Transverse colon (tissue), 4 donors: Measurements from ENCODE around the gene CSKMT. TPM values are rescaled to one million over a fixed set of nuclear protein-coding genes. Genes with fewer than 3 reads are reported as not detected.
"Not testable (repeated sequence)": the region's sequence is repeated elsewhere in the genome, so short reads cannot be mapped to it uniquely, and the experiment has no call there.

Experiments
- DNase-seq: peaks from one replicate; pipeline ENCODE4 v3.0.0-alpha.2; 2019
- H3K27ac ChIP-seq, 4 donors: fragments of 200-600 bp; sonication (generic); 2 replicates each; pipeline ENCODE4 v1.5.1; 2016 to 2018; ENCODE audit warnings: inconsistent platforms in 4 of 4
- H3K27me3 ChIP-seq: fragments of 200-600 bp; sonication (generic); 2 replicates; pipeline ENCODE4 v1.5.1; 2017; ENCODE audit warnings: inconsistent platforms
- H3K36me3 ChIP-seq, 4 donors: fragments of 200-600 bp; sonication (generic); 2 replicates each; pipeline ENCODE4 v1.5.1; 2017 to 2019; ENCODE audit warnings: inconsistent platforms in 4 of 4
- H3K4me1 ChIP-seq, 4 donors: fragments of 200-600 bp; sonication (generic); 2 replicates each; pipeline ENCODE4 v1.5.1; 2017 to 2020; ENCODE audit warnings: inconsistent platforms in 4 of 4
- H3K4me3 ChIP-seq, 4 donors: fragments of 200-600 bp; sonication (generic); 1 replicate in 1 of 4; 2 replicates in 3 of 4; pipeline versions ENCODE4 v1.5.1 to v1.6.1; 2017 to 2019; ENCODE audit warnings: inconsistent platforms in 4 of 4
- H3K9me3 ChIP-seq, 2 donors: fragments of 200-600 bp; sonication (generic); 2 replicates each; pipeline ENCODE4 v1.5.1; 2017 to 2019; ENCODE audit warnings: inconsistent platforms in 2 of 2
- CTCF ChIP-seq, 5 experiments: fragments of 200-600 bp in 3 of 5; fragments of 450-650 bp in 2 of 5; sonication (generic) in 3 of 5; IDR thresholded peaks; 1 replicate in 2 of 5; 2 replicates in 3 of 5; pipeline ENCODE4 v1.5.1; 2016 to 2017; ENCODE audit warnings: antibody characterized with exemption in 5 of 5, inconsistent platforms in 3 of 5, mild to moderate bottlenecking in 2 of 5, moderate library complexity in 1 of 5
- EP300 ChIP-seq: sonication (generic); formaldehyde crosslinking; IDR thresholded peaks from one replicate; pipeline ENCODE4 v1.6.1; 2017; ENCODE audit warnings: antibody characterized with exemption, low read depth
- POLR2A ChIP-seq: fragments of 450-650 bp; IDR thresholded peaks from one replicate; pipeline ENCODE4 v1.6.1; 2016; ENCODE audit warnings: antibody characterized with exemption, mild to moderate bottlenecking, moderate library complexity
- POLR2AphosphoS5 ChIP-seq, 3 donors: sonication (generic); formaldehyde crosslinking; IDR thresholded peaks; one replicate each; pipeline ENCODE4 v1.6.1; 2016; ENCODE audit warnings: antibody characterized with exemption in 3 of 3
- WGBS, 2 donors: methylation state at CpG; one replicate each; pipeline ENCODE4 v1.1.5; 2018; ENCODE audit warnings: low coverage in 1 of 2; 5-methylcytosine and 5-hydroxymethylcytosine counted together
- in situ Hi-C, 4 donors: fragments of 200-750 bp; cut with MboI; loops; one replicate each; pipeline versions ENCODE4 v1.15.0 to v1.15.1; 2017; ENCODE audit warnings: low sequenced_read_pairs in 3 of 4, low pct_ligation_motif_present in 1 of 4, low pct_unique_long_range_greater_than_20kb in 1 of 4
- intact Hi-C: fragments of 100-400 bp; cut with DNase I; formaldehyde crosslinking; loops from one replicate; pipeline ENCODE4 v1.15.1; 2023; ENCODE audit warnings: low total_unique reads
- total RNA-seq, 4 donors: library from RNA; depleted of rRNA; stranded (reverse); fragments of >200 nt; gene quantifications; one replicate each; pipeline ENCODE4 v1.1.0, GENCODE V29; 2016

CSKMT gene
- total RNA-seq, 4 donors from 2014 or later, result 6.0 to 17.0 TPM; not detected in 2

GRCh38 chr11:62647609-62648005, 17.5 kb upstream of the CSKMT start:
- Histone ChIP-seq H3K9me3 (no peaks in the 10 kb centered on the region), H3K27ac (no peak overlapping the region), H3K4me1 (peaks cover 22 to 38% (median 31%) of the 10 kb centered on the region in 4 donors), H3K4me3 (no peak overlapping the region), H3K36me3 (peaks cover 0 to 7% (median 3%) of the 10 kb centered on the region in 4 donors), H3K27me3 (no peaks in the 10 kb centered on the region)
- in situ Hi-C loops (no loop called here), intact Hi-C loops (no loop called here)
- DNase-seq, result no peak
- TF ChIP-seq CTCF (IDR thresholded peaks at IDR 0.05) (no peak), POLR2AphosphoS5 (IDR thresholded peaks at IDR 0.05) (no peak)
- 87% methylated on average over 6 of the region's 6 CpGs; no CpG with 5 or more reads in 1 of the 2 donors for WGBS, 2 donors

- no peak for DNase-seq
- no peak overlapping the region for H3K27ac ChIP-seq
- H3K27me3 ChIP-seq, result no peaks in the 10 kb centered on the region
- in situ Hi-C loops, result no loop called here
- TF ChIP-seq EP300 (no peak), CTCF (IDR thresholded peaks at IDR 0.05) (no peak), POLR2A (no peak), POLR2AphosphoS5 (IDR thresholded peaks at IDR 0.05) (no peak)
- H3K4me3 ChIP-seq, result no peak overlapping the region
- H3K36me3 ChIP-seq, result peaks cover 0 to 5% (median 3%) of the 10 kb centered on the region in 4 donors
- peaks cover 22 to 40% (median 32%) of the 10 kb centered on the region in 4 donors for H3K4me1 ChIP-seq
- no peaks in the 10 kb centered on the region for H3K9me3 ChIP-seq
- 91% methylated on average over 24 of the region's 24 CpGs; no CpG with 5 or more reads in 1 of the 2 donors for WGBS, 2 donors
- intact Hi-C loops, result no loop called here
Measured at GRCh38 chr11:62648185-62648966, 16.7 kb upstream of the CSKMT start.

DNA sequence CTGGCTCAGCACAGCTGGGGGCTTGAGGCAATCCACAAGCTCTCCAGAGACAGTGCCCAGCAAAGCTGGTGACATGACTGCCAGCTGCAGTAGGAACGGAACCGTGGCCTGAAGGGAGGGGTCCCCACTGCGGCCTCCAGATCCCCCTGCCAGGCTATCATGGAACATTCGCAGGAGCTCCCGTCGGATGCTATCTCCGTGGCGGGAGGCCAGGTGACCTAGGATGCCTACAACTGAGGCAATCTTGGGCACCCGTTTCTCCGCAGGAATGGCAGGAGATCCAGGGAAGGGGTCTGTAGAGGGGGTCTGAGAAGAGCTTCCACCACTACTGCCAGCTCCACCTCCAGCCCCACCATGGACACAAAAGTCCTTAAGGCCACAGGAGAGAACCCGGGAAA, 16.1 kb upstream of the CSKMT start:
- TF ChIP-seq POLR2A (no peak), POLR2AphosphoS5 (IDR thresholded peaks at IDR 0.05) (no peak), CTCF (IDR thresholded peaks at IDR 0.05) (no peak), EP300 (no peak)
- H3K4me3 ChIP-seq, result no peak overlapping the region
- no peaks in the 10 kb centered on the region for H3K9me3 ChIP-seq
- H3K4me1 ChIP-seq, result peaks cover 22 to 40% (median 32%) of the 10 kb centered on the region in 4 donors
- H3K27me3 ChIP-seq, result no peaks in the 10 kb centered on the region
- H3K36me3 ChIP-seq, result peaks cover 0 to 5% (median 3%) of the 10 kb centered on the region in 4 donors
- in situ Hi-C loops (no loop called here), intact Hi-C loops (no loop called here)
- 85% methylated on average over 10 of the region's 11 CpGs; no CpG with 5 or more reads in 1 of the 2 donors for WGBS, 2 donors
- no peak overlapping the region for H3K27ac ChIP-seq
- DNase-seq, result no peak

DNA sequence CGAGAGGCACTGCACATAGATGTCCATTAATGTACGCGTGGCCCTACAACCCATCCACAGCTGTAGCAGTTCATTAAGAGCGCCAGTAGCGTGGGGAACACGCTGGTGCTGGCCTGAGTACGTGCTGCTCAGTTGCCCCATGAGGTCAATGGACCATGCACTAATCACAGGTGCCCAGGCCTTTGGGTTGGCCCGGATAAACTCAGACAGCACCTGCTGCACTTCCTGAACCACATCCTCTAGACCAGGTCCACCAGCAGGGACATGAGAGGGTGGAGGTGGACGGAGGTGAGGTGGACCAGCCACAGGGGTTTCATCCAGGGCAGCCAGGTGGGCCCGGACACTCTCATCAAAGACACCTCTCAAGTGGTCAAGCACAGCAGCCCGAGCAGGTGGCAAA, 15.6 kb upstream of the CSKMT start:
- 84% methylated on average over 11 of the region's 11 CpGs; no CpG with 5 or more reads in 1 of the 2 donors for whole genome bisulfite sequencing, 2 donors
- peaks cover 22 to 38% (median 30%) of the 10 kb centered on the region in 4 donors for H3K4me1 ChIP-seq
- no peaks in the 10 kb centered on the region for H3K27me3 ChIP-seq
- no peaks in the 10 kb centered on the region for H3K9me3 ChIP-seq
- no peak for DNase-seq
- in situ Hi-C loops (no loop called here), intact Hi-C loops (no loop called here)
- H3K36me3 ChIP-seq, result peaks cover 0 to 5% (median 3%) of the 10 kb centered on the region in 4 donors
- no peak overlapping the region for H3K27ac ChIP-seq
- TF ChIP-seq POLR2AphosphoS5 (IDR thresholded peaks at IDR 0.05), result no peak
- TF ChIP-seq EP300, result no peak
- TF ChIP-seq POLR2A, result no peak
- no peak for TF ChIP-seq CTCF (IDR thresholded peaks at IDR 0.05)
- no peak overlapping the region for H3K4me3 ChIP-seq

DNA sequence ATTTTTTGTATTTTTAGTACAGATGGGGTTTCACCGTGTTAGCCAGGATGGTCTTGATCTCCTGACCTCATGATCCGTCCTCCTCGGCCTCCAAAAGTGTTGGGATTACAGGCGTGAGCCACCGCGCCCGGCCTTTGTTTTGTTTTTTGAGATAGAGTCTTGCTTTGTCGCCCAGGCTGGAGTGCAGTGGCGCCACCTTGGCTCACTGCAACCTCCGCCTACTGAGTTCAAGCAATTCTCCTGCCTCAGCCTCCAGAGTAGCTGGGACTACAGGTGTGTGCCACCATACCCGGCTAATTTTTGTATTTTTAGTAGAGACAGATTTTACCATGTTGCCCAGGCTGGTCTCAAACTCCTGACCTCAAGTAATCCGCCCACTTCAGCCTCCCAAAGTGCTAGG, 14.8 kb upstream of the CSKMT start:
- DNase-seq, intact Hi-C loops: not testable (repeated sequence)
- 88 to 95% methylated on average over 8 to 12 of the region's 12 CpGs for WGBS, 2 donors

More for the DNA sequence above, 14.8 kb upstream of the CSKMT start:
- H3K36me3 ChIP-seq, H3K9me3 ChIP-seq, H3K4me3 ChIP-seq, H3K27me3 ChIP-seq, in situ Hi-C loops, H3K27ac ChIP-seq: not testable (repeated sequence)
- peaks cover 16 to 31% (median 24%) of the 10 kb centered on the region in 4 donors for H3K4me1 ChIP-seq
